Calu3 (cell line): ENCODE measurements around the gene GGT7. TPM values are rescaled to one million over a fixed set of nuclear protein-coding genes. Genes with fewer than 3 reads are reported as not detected.
A peak's percentile ranks its signal among the peaks of the same experiment; 100 is the strongest.

ENCODE experiments used
- Bru-seq: library from RNA; stranded (reverse); fragments of 400-500 nt; gene quantifications from one replicate; lab custom pipeline; 2021; lab: Mats Ljungman, UMichigan
- BruChase-seq, 2 experiments: library from RNA; stranded (reverse); fragments of 400-500 nt; gene quantifications; one replicate each; lab custom pipeline; 2021; lab: Mats Ljungman, UMichigan
- BruUV-seq: library from RNA; stranded (reverse); fragments of 400-500 nt; replicated peaks from 2 replicates; lab custom pipeline; 2021; lab: Mats Ljungman, UMichigan
- CTCF ChIA-PET: fragments of 300-600 bp; sonication (Branson Sonifier 250); formaldehyde crosslinking; loops from one replicate; lab custom pipeline; 2022; ENCODE audit warnings: antibody characterized with exemption; lab: Charles Lee
- DNase-seq: peaks from one replicate; pipeline ENCODE4 v3.0.0; 2022
- H3K27ac Mint-ChIP-seq: one replicate; pipeline ENCODE4 v1.8.0; 2022; ENCODE audit warnings: mixed read lengths; ENCODE audit not compliant: unreplicated experiment
- H3K27me3 Mint-ChIP-seq: one replicate; pipeline ENCODE4 v1.8.0; 2022; ENCODE audit warnings: mixed read lengths; ENCODE audit not compliant: unreplicated experiment
- H3K36me3 Mint-ChIP-seq: one replicate; pipeline ENCODE4 v1.8.0; 2022; ENCODE audit warnings: mild to moderate bottlenecking, moderate library complexity, mixed read lengths; ENCODE audit not compliant: insufficient read depth, unreplicated experiment
- H3K4me1 Mint-ChIP-seq: one replicate; pipeline ENCODE4 v1.8.0; 2022; ENCODE audit warnings: mild to moderate bottlenecking, low read depth, mixed read lengths; ENCODE audit not compliant: unreplicated experiment
- H3K4me3 Mint-ChIP-seq: one replicate; pipeline ENCODE4 v1.8.0; 2022; ENCODE audit warnings: mild to moderate bottlenecking, low read depth, moderate library complexity, mixed read lengths; ENCODE audit not compliant: unreplicated experiment
- H3K9me3 Mint-ChIP-seq: one replicate; pipeline ENCODE4 v1.8.0; 2022; ENCODE audit warnings: low read depth, mixed read lengths; ENCODE audit not compliant: unreplicated experiment
- intact Hi-C: fragments of 100-400 bp; cut with micrococcal nuclease; formaldehyde crosslinking; loops from one replicate; pipeline ENCODE4 v1.10.0; 2022; ENCODE audit not compliant: unreplicated experiment
- long read RNA-seq: library from polyadenylated mRNA; stranded (forward); transcript quantifications from one replicate; pipeline ENCODE4 v2.0.0, GENCODE V29; 2022
- total RNA-seq: library from RNA; stranded (reverse); gene quantifications from 2 replicates; pipeline ENCODE4 v1.2.3, GENCODE V29; 2022
- TF ChIP-seq, protein P1 (sequence below): fragments of 200-600 bp; IDR thresholded peaks from one replicate; pipeline ENCODE4 v1.8.0; 2022; ENCODE audit warnings: antibody characterized with exemption; ENCODE audit not compliant: unreplicated experiment

GGT7 gene, protein sequence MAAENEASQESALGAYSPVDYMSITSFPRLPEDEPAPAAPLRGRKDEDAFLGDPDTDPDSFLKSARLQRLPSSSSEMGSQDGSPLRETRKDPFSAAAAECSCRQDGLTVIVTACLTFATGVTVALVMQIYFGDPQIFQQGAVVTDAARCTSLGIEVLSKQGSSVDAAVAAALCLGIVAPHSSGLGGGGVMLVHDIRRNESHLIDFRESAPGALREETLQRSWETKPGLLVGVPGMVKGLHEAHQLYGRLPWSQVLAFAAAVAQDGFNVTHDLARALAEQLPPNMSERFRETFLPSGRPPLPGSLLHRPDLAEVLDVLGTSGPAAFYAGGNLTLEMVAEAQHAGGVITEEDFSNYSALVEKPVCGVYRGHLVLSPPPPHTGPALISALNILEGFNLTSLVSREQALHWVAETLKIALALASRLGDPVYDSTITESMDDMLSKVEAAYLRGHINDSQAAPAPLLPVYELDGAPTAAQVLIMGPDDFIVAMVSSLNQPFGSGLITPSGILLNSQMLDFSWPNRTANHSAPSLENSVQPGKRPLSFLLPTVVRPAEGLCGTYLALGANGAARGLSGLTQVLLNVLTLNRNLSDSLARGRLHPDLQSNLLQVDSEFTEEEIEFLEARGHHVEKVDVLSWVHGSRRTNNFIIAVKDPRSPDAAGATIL
- total RNA-seq (13.5 and 16.2 TPM in 2 replicates), Bru-seq, nascent RNA (percentile 51 among the genes with signal in this experiment), BruChase-seq, experiment 1, labeled RNA remaining after a 6-hour chase (percentile 54 among the genes with signal in this experiment), BruChase-seq, experiment 2, labeled RNA remaining after a 2-hour chase (percentile 55 among the genes with signal in this experiment)
- long read RNA-seq, result 0 reads

DNA sequence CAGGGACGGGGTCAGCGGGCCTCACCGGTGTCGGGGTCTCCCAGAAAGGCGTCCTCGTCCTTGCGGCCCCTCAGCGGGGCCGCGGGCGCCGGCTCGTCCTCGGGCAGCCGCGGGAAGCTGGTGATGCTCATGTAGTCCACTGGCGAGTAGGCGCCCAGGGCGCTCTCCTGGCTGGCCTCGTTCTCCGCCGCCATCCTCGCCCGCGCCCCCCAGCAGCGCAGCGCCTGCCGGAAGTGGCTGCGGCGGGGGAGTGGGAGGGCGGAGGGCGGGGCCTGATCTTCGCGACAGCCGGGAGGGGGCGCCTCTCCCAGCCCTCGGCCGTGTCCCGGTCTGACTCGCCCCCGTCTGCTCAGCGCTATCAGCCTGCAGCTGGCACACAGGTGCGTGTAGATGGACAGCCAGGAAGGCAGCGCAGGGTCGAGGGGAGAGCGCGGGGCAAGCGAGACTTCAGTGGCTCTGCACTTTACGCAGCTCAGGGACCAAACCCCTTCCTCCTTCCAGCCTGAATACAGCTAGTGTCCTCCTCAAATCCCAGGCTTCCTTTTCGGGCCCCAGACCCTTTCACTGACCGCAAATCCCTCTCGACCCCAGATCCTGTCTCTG, at the start of gene GGT7:
Gene GGT7 (minus strand): TSS at position 235 of the 603 bp plus-strand sequence. CDS start 41 bp downstream, at position 194.
- TF ChIP-seq, protein P1, sequence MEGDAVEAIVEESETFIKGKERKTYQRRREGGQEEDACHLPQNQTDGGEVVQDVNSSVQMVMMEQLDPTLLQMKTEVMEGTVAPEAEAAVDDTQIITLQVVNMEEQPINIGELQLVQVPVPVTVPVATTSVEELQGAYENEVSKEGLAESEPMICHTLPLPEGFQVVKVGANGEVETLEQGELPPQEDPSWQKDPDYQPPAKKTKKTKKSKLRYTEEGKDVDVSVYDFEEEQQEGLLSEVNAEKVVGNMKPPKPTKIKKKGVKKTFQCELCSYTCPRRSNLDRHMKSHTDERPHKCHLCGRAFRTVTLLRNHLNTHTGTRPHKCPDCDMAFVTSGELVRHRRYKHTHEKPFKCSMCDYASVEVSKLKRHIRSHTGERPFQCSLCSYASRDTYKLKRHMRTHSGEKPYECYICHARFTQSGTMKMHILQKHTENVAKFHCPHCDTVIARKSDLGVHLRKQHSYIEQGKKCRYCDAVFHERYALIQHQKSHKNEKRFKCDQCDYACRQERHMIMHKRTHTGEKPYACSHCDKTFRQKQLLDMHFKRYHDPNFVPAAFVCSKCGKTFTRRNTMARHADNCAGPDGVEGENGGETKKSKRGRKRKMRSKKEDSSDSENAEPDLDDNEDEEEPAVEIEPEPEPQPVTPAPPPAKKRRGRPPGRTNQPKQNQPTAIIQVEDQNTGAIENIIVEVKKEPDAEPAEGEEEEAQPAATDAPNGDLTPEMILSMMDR, result peak; percentile 78
- Mint-ChIP-seq H3K36me3 (peaks cover 32% of the 10 kb centered on the region), H3K27me3 (peaks cover 51% of the 10 kb centered on the region), H3K4me3 (peak within 1 kb of the TSS; percentile 67), H3K4me1 (peaks cover 50% of the 10 kb centered on the region), H3K27ac (peak within 1 kb of the TSS; percentile 73), H3K9me3 (no peaks in the 10 kb centered on the region)
- CTCF ChIA-PET, result interaction anchor here (0.7 to 5.9 kb wide), 5 partner anchors 8 to 83 kb away, joined by 3 to 107 read pairs (median 3); partner anchors contain the start of genes GSS and MYH7B
- intact Hi-C loops, result loop anchor here (10.0 kb wide), 1 partner anchor 222 kb away; the partner anchor contains the start of gene TRPC4AP
- peak; percentile 91 for DNase-seq
- BruUV-seq, result no TSS peak

DNA sequence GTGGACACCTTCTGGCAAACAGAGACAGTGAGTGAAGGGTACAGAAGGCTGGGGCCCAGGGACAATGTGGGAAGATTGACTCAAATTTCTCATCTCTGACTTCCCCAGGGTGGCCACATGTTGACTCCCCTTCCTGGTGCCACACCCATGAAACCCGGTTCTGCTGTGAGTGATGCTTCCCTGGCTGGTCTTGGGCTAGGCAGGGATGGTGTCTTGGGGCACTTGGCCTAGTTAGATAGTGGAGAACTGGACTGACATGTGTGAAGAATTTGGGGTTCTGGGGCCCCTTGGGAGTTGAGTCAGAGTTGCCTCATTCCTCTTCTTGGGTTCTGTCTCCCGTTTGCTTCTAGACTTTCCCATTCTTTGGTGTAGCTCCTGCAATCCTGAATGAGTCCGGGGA, 48.8 kb upstream of the GGT7 start:
- no peaks in the 10 kb centered on the region for H3K27me3 Mint-ChIP-seq
- no peak for DNase-seq
- H3K36me3 Mint-ChIP-seq, result peaks cover 7% of the 10 kb centered on the region
- TF ChIP-seq, protein P1, result no peak
- CTCF ChIA-PET, result no interaction called here
- BruUV-seq, result no TSS peak
- H3K4me3 Mint-ChIP-seq, result no peak overlapping the region
- H3K9me3 Mint-ChIP-seq, result no peaks in the 10 kb centered on the region
- H3K27ac Mint-ChIP-seq, result no peak overlapping the region
- intact Hi-C loops, result no loop called here
- peaks cover 9% of the 10 kb centered on the region for H3K4me1 Mint-ChIP-seq

DNA sequence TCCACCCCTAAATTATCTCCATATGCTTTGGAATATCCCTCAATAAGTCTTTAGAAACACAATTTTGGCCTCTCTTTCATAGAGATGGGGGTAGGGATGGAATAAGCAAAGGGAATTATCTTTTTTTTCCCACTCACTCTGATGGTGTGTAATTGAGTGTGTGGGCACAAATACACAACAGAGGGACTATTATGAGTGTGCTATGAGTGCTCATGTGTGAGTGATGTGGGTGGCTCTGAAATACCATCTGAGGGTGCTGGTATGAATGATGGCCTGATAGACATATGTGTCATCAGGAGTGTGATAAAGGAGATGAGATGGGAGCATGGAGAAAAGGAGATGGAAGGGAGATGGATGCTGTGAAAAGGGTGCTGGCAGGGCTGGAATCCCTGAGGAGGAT, 47.4 kb upstream of the GGT7 start:
- Mint-ChIP-seq H3K9me3 (no peaks in the 10 kb centered on the region), H3K36me3 (peaks cover 2% of the 10 kb centered on the region), H3K4me3 (no peak overlapping the region), H3K27ac (no peak overlapping the region), H3K27me3 (no peaks in the 10 kb centered on the region), H3K4me1 (peaks cover 12% of the 10 kb centered on the region)
- CTCF ChIA-PET, result no interaction called here
- no peak for DNase-seq
- TF ChIP-seq, protein P1, result no peak
- no TSS peak for BruUV-seq
- intact Hi-C loops, result no loop called here

DNA sequence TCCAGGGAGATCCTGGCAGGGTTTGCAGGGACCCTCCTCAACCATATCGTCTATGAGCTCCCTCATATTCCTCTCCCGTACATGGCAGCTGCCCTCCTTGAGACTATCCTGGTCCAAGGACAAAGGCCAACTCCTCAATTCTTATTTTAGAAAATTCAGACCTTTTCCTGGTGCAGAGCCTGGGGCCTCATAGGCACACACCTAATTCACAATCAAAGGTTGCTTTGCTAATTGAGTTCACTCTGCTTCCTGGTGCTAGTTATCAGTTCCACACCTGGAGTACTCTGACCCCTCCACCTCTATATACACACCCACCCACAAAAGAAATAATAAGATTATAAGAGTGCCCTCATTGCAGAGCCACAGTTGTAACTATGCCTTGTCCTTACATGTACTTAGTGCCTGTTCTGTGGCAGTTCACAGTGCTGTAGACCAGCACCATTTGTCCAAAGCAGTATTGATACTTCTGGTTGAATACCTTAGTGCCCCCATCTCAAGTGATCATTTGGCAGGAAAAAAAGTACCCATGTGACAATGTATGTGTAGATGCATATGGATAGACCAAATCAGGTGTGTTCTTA, 44.2 kb upstream of the GGT7 start:
- no peak overlapping the region for H3K4me3 Mint-ChIP-seq
- H3K9me3 Mint-ChIP-seq, result no peaks in the 10 kb centered on the region
- TF ChIP-seq, protein P1, result no peak
- peaks cover 12% of the 10 kb centered on the region for H3K4me1 Mint-ChIP-seq
- no TSS peak for BruUV-seq
- intact Hi-C loops, result no loop called here
- no peaks in the 10 kb centered on the region for H3K27me3 Mint-ChIP-seq
- DNase-seq, result no peak
- H3K27ac Mint-ChIP-seq, result no peak overlapping the region
- CTCF ChIA-PET, result interaction anchor here (2.0 kb wide), 1 partner anchor 41 kb away, joined by 5 read pairs; the partner anchor contains the start of gene ACSS2
- H3K36me3 Mint-ChIP-seq, result no peaks in the 10 kb centered on the region
